GM18502 (cell line): ENCODE results near the gene PAK4.
"Not testable (repeated sequence)": the region's sequence is repeated elsewhere in the genome, so short reads cannot be mapped to it uniquely, and the experiment has no call there.

Source experiments
- ATAC-seq: cut with Tn5 transposase; IDR thresholded peaks from one replicate; pipeline ENCODE4 v1.9.1; 2021; ENCODE audit warnings: mild to moderate bottlenecking; ENCODE audit not compliant: unreplicated experiment, poor library complexity

Gene PAK4

GRCh38 chr19:39200066-39200802 lies 74.6 kb downstream of the PAK4 start:
- ATAC-seq = no peak

DNA sequence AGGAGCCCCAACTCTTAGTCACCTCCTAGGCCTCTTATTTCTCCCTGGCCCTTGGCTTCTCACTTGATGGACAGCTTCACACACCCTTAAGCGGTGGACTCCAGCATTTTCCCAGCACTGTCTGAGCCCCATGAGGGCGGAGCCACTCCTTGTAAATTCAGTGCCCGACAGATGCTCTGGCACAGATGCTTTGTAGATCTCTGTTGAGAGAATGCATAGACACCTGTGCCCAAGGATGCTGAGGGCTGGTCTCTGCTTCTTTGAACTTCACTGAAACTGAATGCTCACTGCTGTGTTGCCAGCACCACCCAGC lies 75.2 kb downstream of the PAK4 start:
- ATAC-seq = no peak

DNA sequence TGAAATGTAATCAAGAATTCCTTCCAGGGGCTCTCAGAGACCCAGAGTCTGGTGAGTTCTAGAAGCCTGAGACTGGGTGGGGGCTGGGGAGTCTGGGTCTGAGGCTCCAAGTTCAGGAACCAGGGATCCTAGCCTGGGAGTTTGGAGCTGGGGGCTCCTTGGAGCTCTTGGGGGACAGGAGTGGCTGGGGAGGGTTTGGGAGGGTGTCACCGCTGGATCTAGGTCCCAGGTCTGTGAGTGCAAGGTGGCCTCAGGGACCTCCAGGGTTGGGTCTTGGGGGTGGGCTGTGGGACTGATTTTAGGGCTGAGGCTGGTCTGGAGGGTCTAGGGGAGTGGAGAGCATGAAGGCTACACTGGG lies 77.4 kb downstream of the PAK4 start:
- no peak for ATAC-seq

DNA sequence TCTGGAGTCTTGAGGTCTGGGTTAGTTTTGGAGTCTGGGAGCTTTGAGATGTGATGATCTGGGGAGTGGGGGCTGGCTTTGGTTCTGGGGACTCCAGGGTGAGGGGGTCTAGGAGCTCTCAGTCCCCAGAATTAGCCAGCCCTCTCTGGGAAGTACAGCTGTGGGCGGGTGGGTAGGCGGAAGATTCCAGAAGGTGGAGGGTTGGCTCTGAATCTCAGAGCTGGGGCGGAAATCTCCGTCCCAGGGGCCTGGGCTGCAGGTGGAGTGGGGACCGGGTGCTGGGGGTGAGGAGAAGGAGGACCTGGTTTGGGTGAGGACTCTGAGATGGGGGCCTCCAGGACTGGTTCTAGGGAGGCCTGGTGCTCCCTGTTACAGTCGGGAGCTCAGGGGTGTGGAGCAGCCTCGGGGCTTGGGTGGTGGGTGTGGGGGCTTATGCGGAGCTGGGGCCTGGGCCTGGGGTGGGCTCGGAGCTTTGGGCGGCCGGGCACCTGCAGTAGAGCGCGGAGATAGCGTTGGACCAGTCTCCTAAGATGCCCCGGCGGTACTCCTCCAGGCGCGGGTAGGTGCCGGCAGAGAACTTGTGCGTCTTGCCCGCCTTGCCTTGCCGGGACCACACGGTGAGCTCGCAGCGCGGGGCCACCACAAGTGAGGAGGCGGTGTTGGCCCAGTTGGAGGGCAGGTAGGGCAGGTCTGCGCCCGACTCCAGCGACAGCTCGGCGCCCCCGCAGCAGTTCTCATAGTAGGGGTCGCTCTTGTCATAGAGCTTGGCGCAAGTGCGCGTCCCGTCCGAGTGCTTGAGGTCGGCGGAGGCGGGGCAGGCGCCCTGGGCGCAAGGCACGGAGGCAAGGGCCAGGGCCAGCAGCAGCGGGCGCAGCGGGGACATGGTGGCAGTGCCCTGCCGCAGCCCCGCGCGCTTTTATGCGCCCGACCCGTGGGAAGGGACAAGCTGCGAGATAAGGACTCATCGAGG lies 78.1 kb downstream of the PAK4 start, which contains the start of gene SYCN:
TSS of gene SYCN (minus strand) at position 892 of the 970 bp plus-strand sequence. CDS start at position 883, 9 bp downstream.
- no peak for ATAC-seq

GRCh38 chr19:39205449-39205764 lies 79.8 kb downstream of the PAK4 start:
- ATAC-seq = no peak

DNA sequence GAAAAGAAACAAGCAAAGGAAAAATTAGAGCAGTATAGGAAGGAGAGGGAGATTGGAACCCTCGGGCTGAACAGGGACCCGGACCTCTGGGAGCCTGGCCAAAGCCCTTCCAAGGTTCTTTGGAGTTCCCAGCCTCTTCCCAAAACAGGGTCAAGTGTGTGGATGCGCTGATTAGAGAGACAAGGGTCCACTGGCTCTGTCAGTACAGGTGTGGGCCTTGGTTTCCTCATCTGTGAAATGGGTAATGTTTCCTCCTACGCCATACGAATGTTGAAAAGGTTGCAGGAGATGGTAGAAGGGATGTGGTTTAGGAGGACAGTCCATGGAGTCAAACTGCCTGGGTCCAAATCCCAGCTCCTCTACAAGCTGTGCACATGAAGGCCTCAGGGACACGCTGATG lies 80.5 kb downstream of the PAK4 start:
- ATAC-seq = no peak

- ATAC-seq = no peak
Measured at GRCh38 chr19:39207293-39207836, 81.8 kb downstream of the PAK4 start.

- ATAC-seq = no peak
Measured at GRCh38 chr19:39208175-39208795, 82.7 kb downstream of the PAK4 start.

- ATAC-seq = no peak
Measured at GRCh38 chr19:39209196-39209595, 83.6 kb downstream of the PAK4 start.

- ATAC-seq = no peak
Measured at GRCh38 chr19:39211731-39212374, 86.3 kb downstream of the PAK4 start.

- ATAC-seq = no peak
Measured at GRCh38 chr19:39212375-39212742, 86.8 kb downstream of the PAK4 start.

- not testable (repeated sequence) for ATAC-seq
Measured at GRCh38 chr19:39215323-39215722, 89.7 kb downstream of the PAK4 start.

DNA sequence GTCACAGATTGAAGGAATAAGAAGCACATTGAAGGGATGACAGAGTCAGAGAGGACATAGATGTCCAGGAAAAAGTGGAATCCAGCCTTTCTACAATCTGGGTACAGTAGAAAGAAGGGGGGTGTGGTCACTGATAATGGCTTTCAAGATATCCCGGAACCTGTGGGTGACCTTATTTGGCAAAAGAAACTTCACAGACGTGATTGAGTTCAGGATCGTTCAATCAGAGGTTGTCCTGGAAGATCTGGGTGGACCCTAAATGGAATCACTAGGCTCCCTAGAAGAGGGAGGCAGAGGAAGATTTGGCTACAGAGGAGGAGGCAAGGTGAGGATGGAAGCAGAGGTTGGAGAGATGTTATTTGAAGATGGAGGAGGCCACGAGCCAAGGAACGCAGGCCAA lies 91.5 kb downstream of the PAK4 start:
- ATAC-seq = no peak

DNA sequence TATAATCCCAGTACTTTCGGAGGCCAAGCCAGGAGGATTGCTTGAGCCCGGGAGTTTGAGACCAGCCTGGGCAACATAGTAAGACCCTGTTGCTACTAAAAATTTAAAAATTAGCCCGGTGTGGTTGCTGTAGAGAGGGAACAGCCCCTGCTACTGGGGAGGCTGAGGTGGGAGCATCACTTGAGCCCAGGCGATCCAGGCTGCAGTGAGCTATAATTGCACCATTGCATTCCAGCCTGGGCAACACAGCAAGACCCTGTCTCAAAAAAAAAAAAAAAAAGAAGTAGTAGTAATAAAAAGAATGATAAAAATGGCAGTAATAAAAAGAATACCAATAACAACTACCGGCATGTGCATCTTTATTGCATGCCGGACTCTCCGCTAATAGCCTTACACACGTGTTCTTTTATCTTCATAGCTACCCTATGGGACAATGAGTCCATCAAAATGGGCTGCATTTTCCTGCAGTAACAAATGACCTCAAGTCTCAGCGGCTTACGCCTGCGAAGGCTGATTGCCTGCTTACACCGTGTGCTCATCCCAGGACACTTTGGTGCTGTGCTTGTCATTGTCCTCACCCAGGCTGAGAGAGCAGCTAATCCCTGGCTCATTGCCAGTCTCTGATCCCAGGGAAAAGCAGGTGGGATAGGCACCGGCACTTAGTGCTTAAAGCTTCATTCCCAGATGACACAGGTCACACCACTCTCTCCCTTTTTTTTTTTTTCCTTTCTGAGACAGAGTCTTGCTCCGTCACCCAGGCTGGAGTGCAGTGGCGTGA lies 92.8 kb downstream of the PAK4 start:
- ATAC-seq = no peak

GRCh38 chr19:39219108-39219507 lies 93.5 kb downstream of the PAK4 start:
- not testable (repeated sequence) for ATAC-seq

- no peak for ATAC-seq
Measured at GRCh38 chr19:39223703-39224279, 98.2 kb downstream of the PAK4 start.

DNA sequence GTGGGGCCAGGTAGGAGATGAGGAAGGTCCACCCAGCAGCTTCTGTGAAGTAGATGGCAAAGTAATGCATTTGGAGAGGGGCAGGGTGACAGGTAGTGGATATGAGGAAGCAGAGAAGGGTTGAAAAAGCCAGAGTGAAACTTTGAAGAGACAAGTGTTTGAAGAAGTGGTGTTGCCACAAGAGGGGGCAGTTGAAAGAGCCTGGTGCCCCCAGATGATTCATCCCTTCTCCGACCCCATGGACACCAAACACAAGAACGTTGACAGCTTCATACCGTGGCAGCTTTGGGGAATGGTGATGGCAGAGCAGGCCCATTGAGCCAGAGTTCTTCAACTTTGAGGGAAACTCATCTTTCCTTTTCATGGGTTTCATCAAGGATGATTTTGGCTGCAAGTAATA lies 99.3 kb downstream of the PAK4 start:
- no peak for ATAC-seq
